Coronary artery (tissue), 2 donors: ENCODE results near the gene TUBGCP6.

Source experiments
- DNase-seq: peaks from one replicate; pipeline ENCODE4 v3.0.0-alpha.2; 2017; ENCODE audit warnings: low spot score
- H3K27ac ChIP-seq, 2 donors: fragments of 200-600 bp; sonication (generic); one replicate each; pipeline ENCODE4 v1.5.1; 2016 to 2019
- H3K4me3 ChIP-seq: fragments of 200-600 bp; sonication (generic); 2 replicates; pipeline ENCODE4 v1.5.1; 2016; ENCODE audit warnings: mild to moderate bottlenecking, moderate library complexity
- TF ChIP-seq, protein P1 (sequence below): fragments of 200-600 bp; sonication (generic); IDR thresholded peaks from one replicate; pipeline ENCODE4 v1.5.1; 2019; ENCODE audit warnings: antibody characterized with exemption

TUBGCP6 gene

DNA sequence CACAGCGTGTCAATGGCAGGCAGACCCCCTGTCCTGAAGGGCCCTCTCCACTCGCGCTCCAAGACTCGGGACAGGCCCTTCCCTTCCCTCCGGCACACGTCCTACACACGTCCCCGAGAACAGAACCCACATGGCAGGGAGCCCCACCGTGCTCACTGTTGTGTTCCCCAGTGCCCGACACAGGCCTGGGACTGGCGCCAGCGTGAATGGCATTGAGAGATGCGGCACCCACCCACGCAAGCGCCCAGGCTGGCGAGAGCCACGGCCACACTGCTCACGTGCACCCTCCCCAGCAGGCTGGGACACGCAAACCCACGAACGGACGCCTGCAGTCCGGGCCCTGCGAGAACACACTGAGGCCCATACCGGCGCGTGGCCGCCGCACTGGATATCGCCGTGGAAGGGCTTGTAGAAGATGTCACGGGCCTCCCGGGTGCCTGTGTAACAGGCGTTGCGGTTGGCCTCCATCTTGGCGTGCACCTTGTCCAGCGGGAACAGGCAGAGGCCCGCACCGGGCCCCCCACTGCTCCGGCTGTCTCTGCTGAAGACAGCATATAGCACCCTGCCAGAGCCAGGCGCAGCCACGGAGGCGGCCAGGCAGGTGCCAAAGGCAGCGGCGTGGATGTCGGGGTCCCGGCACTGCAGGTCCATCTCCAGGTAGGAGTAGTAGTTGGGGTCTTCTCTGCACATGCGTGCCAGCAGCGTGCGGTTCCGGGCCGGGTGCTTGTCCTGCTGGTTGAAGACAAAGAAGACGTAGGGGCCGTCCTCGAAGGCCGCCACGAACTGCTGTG is 44.5 kb upstream of the TUBGCP6 start:
- no peak overlapping the region for H3K4me3 ChIP-seq
- H3K27ac ChIP-seq, result no peak overlapping the region
- TF ChIP-seq, protein P1, sequence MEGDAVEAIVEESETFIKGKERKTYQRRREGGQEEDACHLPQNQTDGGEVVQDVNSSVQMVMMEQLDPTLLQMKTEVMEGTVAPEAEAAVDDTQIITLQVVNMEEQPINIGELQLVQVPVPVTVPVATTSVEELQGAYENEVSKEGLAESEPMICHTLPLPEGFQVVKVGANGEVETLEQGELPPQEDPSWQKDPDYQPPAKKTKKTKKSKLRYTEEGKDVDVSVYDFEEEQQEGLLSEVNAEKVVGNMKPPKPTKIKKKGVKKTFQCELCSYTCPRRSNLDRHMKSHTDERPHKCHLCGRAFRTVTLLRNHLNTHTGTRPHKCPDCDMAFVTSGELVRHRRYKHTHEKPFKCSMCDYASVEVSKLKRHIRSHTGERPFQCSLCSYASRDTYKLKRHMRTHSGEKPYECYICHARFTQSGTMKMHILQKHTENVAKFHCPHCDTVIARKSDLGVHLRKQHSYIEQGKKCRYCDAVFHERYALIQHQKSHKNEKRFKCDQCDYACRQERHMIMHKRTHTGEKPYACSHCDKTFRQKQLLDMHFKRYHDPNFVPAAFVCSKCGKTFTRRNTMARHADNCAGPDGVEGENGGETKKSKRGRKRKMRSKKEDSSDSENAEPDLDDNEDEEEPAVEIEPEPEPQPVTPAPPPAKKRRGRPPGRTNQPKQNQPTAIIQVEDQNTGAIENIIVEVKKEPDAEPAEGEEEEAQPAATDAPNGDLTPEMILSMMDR, result no peak
- no peak for DNase-seq

DNA sequence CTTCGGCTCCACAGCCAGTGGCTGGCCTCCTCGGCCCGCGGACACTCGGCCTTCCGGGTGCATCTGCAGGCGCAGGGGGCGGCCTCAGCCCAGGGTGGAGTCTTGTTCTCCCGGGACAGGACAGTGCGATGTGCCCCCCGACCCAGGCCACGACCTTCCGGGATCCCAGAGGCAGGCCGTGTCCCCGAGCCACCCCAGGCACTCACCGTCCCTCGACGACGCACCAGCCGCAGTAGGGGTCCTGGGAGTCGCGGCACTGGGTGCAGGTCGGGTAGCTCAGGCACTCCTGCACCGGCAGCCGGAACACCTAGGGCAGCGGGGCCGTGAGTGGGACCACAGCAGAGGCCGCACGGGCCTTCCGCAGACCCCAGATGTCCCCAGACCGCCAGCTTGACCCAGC is 42.9 kb upstream of the TUBGCP6 start:
- Histone ChIP-seq H3K27ac (no peak overlapping the region), H3K4me3 (no peak overlapping the region)
- TF ChIP-seq, protein P1, result no peak
- DNase-seq, result no peak

DNA sequence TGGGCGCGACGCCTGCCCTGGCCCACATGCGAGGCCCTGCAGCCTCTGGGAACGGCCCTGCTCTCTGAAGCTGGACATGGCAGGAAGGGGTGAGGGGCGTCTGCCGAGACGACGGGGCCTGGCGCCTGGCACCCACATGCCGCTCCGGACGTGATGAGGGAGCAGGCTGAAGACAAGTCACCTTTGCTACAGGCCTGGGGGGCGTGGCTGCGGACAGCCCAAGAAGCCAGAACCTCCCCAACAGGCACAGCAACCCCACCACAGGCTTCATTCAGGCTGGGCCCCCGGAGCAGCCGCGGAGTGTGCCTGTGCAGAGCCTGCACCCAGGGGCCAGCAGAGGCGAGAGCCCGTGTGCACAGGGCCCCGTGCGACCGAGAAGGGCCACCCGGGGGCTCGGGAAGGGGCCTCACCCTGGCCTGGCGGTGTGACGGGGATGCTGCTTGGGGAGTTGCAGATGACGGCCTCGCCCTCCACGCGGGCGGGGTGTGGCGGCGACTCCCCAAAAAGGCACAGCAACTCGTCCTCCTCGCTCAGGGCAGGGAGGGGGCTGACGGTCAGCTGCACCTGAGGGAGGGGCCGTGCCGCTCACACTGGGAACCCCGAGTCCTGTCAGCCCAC is 42.0 kb upstream of the TUBGCP6 start:
- no peak overlapping the region for H3K4me3 ChIP-seq
- no peak overlapping the region for H3K27ac ChIP-seq
- TF ChIP-seq, protein P1, result no peak
- DNase-seq, result no peak

DNA sequence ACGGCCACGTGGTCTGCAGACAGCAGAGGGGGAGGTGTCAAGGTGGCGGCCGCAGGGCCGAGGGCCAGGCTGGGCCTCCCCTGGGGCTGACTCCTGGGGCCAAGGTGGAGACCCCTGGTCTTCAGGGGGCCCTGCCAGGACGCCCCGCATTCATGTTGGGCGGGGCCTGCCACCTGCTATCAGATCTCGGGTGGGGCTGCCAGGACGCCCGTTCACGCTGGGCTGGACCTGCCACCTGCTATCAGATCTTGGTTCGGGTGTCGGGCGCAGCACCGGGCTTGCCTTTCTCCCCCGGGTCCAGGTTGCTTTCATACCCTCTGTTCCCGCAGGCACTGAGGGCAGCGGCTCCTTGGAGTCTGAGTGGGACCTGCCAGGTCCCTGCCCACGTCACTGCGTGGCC is 41.5 kb upstream of the TUBGCP6 start:
- no peak overlapping the region for H3K27ac ChIP-seq
- TF ChIP-seq, protein P1, result no peak
- no peak for DNase-seq
- no peak overlapping the region for H3K4me3 ChIP-seq

DNA sequence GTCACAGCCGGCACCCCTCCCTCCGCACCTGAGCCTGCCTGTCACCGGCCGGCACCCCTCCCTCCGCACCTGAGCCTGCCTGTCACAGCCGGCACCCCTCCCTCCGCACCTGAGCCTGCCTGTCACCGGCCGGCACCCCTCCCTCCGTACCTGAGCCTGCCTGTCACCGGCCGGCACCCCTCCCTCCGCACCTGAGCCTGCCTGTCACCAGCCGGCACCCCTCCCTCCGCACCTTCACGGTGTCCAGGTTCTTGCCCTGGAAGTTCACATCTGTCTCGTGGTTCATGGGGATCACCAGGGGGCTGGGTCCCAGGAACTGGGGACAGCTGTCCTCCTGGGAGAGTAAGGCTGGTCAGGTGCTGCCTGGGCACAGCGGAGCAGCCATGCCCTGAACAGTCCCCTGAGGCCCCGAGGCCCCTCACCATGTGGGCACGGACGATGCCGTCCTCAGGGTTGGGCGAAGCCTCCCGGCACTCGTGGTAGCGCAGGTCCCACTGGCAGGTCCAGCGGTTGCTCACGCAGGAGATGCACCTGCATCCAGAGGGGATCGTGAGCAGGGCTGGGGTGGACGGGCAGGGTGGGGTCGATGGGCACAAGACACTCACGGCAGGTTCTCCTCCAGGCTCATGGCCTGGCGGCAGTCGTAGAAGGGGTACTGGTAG is 40.9 kb upstream of the TUBGCP6 start:
- Histone ChIP-seq H3K27ac (no peak overlapping the region), H3K4me3 (no peak overlapping the region)
- TF ChIP-seq, protein P1, result no peak
- no peak for DNase-seq

- TF ChIP-seq, protein P1, result no peak
Observed at GRCh38 chr22:50284479-50284878, 39.7 kb upstream of the TUBGCP6 start.

More at GRCh38 chr22:50284479-50284878, 39.7 kb upstream of the TUBGCP6 start:
- no peak for DNase-seq
- no peak overlapping the region for H3K4me3 ChIP-seq
- no peak overlapping the region for H3K27ac ChIP-seq
